SK-N-SH treated with all-trans-retinoic acid at 6 μM for 48 hours (cell line): ENCODE results near the gene MVD.

ENCODE experiments used
- CSDC2 ChIP-seq: fragments of 250-450 bp; sonication (Bioruptor Pico); IDR thresholded peaks from 2 replicates; pipeline ENCODE4 v1.5.0; 2020; ENCODE audit warnings: mild to moderate bottlenecking, moderate library complexity
- RARB ChIP-seq: fragments of 250-450 bp; sonication (Bioruptor Pico); IDR thresholded peaks from 2 replicates; pipeline ENCODE4 v1.8.0; 2021; ENCODE audit warnings: mild to moderate bottlenecking, moderate library complexity
- SNAI2 ChIP-seq: fragments of 250-450 bp; sonication (Bioruptor Pico); IDR thresholded peaks from 2 replicates; pipeline ENCODE4 v1.5.0; 2020; ENCODE audit warnings: mild to moderate bottlenecking, moderate library complexity
- ZFP30 ChIP-seq: fragments of 450-650 bp; formaldehyde crosslinking; IDR thresholded peaks from 2 replicates; pipeline ENCODE4 v1.5.0; 2022; ENCODE audit warnings: mild to moderate bottlenecking, moderate library complexity
- ZNF70 ChIP-seq: fragments of 450-650 bp; formaldehyde crosslinking; IDR thresholded peaks from 2 replicates; pipeline ENCODE4 v1.5.0; 2020; ENCODE audit warnings: mild to moderate bottlenecking, moderate library complexity
- TF ChIP-seq, protein P1 (sequence below): fragments of 250-450 bp; sonication (Bioruptor Pico); IDR thresholded peaks from 2 replicates; pipeline ENCODE4 v1.8.0; 2020; ENCODE audit warnings: mild to moderate bottlenecking, moderate library complexity, borderline replicate concordance

DNA sequence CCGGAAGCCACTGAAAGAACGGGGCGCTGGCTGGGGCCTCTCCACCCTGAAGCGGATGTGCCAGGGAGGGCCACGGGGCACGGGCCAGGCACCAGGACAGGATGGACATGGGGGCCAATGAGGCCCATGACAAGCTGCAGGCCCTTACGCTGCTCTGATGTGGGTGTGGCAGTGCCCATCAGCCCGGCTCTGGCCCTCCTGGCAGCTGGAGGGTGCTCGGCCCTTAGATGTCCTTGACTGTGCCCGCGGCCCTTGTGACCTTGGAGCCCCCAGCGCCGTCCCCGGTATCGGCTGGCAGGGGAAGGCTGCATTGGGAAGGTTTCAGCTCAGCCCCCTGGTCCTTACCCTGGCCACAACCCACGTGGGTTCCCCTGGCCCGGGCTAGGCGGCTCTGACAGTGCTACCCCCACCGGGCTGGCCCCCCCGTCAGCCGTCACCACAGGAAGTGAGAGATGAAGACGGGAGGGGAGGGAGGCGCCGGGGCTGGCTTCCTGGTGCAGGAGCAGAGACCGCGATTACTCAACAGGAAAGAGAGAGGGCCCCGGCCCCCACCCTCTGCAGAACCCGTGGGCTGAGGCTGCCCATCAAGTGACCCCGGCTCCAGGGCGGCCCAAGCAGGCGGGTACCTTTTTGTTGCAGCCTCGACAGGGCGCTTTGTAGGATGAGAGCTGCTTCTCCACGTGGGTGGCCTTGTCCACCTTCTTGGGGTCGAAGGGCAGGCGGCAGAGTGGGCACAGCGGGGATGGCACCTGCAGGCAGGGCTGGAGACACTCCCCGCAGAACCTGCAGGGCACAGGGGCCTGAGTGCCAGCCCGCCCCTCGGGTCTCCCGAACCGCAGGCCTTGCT is 38.0 kb upstream of the MVD start:
- TF ChIP-seq RARB (CRISPR knock-in tag), result no peak
- TF ChIP-seq, protein P1, sequence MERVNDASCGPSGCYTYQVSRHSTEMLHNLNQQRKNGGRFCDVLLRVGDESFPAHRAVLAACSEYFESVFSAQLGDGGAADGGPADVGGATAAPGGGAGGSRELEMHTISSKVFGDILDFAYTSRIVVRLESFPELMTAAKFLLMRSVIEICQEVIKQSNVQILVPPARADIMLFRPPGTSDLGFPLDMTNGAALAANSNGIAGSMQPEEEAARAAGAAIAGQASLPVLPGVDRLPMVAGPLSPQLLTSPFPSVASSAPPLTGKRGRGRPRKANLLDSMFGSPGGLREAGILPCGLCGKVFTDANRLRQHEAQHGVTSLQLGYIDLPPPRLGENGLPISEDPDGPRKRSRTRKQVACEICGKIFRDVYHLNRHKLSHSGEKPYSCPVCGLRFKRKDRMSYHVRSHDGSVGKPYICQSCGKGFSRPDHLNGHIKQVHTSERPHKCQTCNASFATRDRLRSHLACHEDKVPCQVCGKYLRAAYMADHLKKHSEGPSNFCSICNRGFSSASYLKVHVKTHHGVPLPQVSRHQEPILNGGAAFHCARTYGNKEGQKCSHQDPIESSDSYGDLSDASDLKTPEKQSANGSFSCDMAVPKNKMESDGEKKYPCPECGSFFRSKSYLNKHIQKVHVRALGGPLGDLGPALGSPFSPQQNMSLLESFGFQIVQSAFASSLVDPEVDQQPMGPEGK (CRISPR knock-in tag), result peak; percentile 35; the same call in 1 of the 2 replicates
- TF ChIP-seq CSDC2 (CRISPR knock-in tag), result no peak
- TF ChIP-seq ZFP30 (CRISPR knock-in tag), result no peak
- no peak for TF ChIP-seq ZNF70 (CRISPR knock-in tag)
- TF ChIP-seq SNAI2 (CRISPR knock-in tag), result no peak
